Measurements from ENCODE around the gene ICAM4. TPM values are rescaled to one million over a fixed set of nuclear protein-coding genes. Genes with fewer than 3 reads are reported as not detected.
A peak's percentile ranks its signal among the peaks of the same experiment; 100 is the strongest.

ICAM4 gene
- total and polyA plus RNA-seq, 9 of the 15 experiments (the other 6 are each of a cell fraction or from before 2014, with no cell fraction given): 14.1 to 86.1 (median 29.6) TPM

DNA sequence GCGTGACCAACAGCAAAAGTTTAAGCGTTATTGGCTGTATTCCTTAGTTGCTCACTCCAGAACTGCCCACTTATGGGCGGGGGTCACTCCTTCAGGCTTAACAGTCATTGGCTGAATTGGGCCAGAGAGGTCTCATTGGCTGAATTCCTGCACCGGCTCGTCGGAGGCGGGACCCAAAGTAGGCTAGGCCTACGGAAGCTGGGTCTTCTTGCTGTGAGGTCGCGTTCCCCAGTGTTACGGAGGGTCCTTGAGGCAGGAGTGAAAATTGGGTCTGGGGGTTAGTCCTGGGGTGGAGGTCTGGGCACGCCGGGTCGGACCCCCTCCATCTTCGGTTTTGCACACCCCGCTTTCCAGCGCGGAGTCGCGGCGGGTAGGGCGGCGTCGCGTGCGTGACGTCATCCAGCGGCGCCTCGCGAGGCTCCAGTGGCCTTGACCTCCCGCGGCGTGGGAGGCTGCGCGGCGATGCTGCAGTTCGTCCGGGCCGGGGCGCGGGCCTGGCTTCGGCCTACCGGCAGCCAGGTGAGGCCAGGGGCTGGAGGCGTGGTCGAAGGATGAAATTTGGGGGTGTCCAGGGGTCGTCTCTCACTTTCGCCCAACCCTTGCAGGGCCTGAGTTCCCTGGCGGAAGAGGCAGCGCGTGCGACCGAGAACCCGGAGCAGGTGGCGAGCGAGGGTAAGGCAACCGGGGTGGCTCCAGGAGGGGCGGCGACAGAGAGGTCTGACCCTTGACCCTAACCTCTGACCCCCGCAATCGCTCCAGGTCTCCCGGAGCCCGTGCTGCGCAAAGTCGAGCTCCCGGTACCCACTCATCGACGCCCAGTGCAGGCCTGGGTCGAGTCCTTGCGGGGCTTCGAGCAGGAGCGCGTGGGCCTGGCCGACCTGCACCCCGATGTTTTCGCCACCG, 34.7 kb upstream of the ICAM4 start, which contains the start of gene MRPL4:
TSS of gene MRPL4 (plus strand) at position 423 of the 903 bp plus-strand sequence. CDS start at position 463, 40 bp downstream.
- Histone ChIP-seq H3K9me1 (ENCODE audit: control insufficient read depth, insufficient read depth, low read length) (no peaks in the 10 kb centered on the region), H3K79me2 (ENCODE audit: control insufficient read depth, insufficient read depth, low read length) (peaks cover 28% of the 10 kb centered on the region), H2AFZ (ENCODE audit: low read depth, low read length) (peak within 1 kb of the TSS; percentile 100), H3K4me2 (ENCODE audit: insufficient read depth, low read length) (peak within 1 kb of the TSS; percentile 97), H3K36me3 (ENCODE audit: control insufficient read depth, insufficient read depth, low read length) (peaks cover 32% of the 10 kb centered on the region), H3K9ac (ENCODE audit: insufficient read depth in 1 of 2, low read depth in 2 of 2, low read length in 2 of 2) (peak within 1 kb of the TSS; percentile 90 to 98), H3K9me3 (replicated peaks; ENCODE audit: control insufficient read depth, insufficient read depth, low read depth, low read length) (no peaks in the 10 kb centered on the region; the same call in 1 of the 2 replicates), H3K4me3 (peak within 1 kb of the TSS; percentile 76), H3K27ac (ENCODE audit: extremely low read depth, low read depth, low read length) (peak within 1 kb of the TSS; percentile 90), H3K4me1 (replicated peaks in 1 of 2; ENCODE audit: control insufficient read depth in 2 of 2, insufficient read depth in 2 of 2, low read length in 2 of 2) (peaks cover 4 to 39% of the 10 kb centered on the region in 2 experiments; a peak in 4 of 5 replicates), H3K27me3 (ENCODE audit: control insufficient read depth in 2 of 2, insufficient read depth in 2 of 2, low read length in 2 of 2) (no peaks in the 10 kb centered on the region), H4K20me1 (replicated peaks; ENCODE audit: control insufficient read depth, insufficient read depth, low read length) (no peaks in the 10 kb centered on the region)
- DNase-seq (ENCODE audit: extremely low read depth in 1 of 4, low spot score in 3 of 4) (peak; percentile 96 to 99 (median 97)), ATAC-seq (peak; percentile 98), FAIRE-seq (peak; percentile 100)
- TSS peak; percentile 66 for BruUV-seq (replicated peaks)
- intact Hi-C loops (cut with micrococcal nuclease): loop anchor here (5.0 kb wide), 1 partner anchor 320 kb away; no protein-coding TSS in a partner anchor
- in situ Hi-C loops (cut with MboI): no loop called here
- 1% methylated on average over 72 of the region's 77 CpGs for WGBS (ENCODE audit: insufficient coverage, low coverage, missing lambda C conversion rate)
- ChIA-PET CTCF (ENCODE audit: low intra/inter-chr PET ratio) (interaction anchor here (2.2 kb wide), 1 partner anchor 24 kb away, joined by 8 read pairs; no protein-coding TSS in a partner anchor), POLR2A (interaction anchor here (0.6 to 1.4 kb wide), 5 partner anchors 8 to 216 kb away, joined by 3 to 7 read pairs (median 4); no protein-coding TSS in a partner anchor)
- TF ChIP-seq, protein P1, sequence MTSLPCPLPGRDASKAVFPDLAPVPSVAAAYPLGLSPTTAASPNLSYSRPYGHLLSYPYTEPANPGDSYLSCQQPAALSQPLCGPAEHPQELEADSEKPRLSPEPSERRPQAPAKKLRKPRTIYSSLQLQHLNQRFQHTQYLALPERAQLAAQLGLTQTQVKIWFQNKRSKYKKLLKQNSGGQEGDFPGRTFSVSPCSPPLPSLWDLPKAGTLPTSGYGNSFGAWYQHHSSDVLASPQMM (CRISPR knock-in tag; IDR thresholded peaks at IDR 0.05): no peak
- TF ChIP-seq GTF2A2 (tag; IDR thresholded peaks at IDR 0.05) (no peak; the same call in 1 of the 2 replicates), CHD4 (IDR thresholded peaks at IDR 0.05; ENCODE audit: insufficient read depth, insufficient replicate concordance, low read depth, low read length, poor library complexity, severe bottlenecking) (no peak), XRCC5 (IDR thresholded peaks at IDR 0.05; ENCODE audit: low read depth, low read length) (no peak), CBX3 (IDR thresholded peaks at IDR 0.05; ENCODE audit: borderline replicate concordance in 1 of 2, low read length in 2 of 2) (no peak; a peak in 1 of 3 replicates), ZSCAN29 (IDR thresholded peaks at IDR 0.05) (peak; percentile 56; the same call in 1 of the 2 replicates), YBX1 (IDR thresholded peaks at IDR 0.05) (no peak), TBP (optimal IDR thresholded peaks at IDR 0.05; ENCODE audit: low read depth, low read length) (no peak), CHCHD3 (CRISPR knock-in tag; IDR thresholded peaks at IDR 0.05) (no peak), NFXL1 (CRISPR knock-in tag; IDR thresholded peaks at IDR 0.05) (no peak), KDM2B (CRISPR knock-in tag; IDR thresholded peaks at IDR 0.05) (peak; percentile 83), NFIC (IDR thresholded peaks at IDR 0.05) (peak; percentile 60), SIN3B (IDR thresholded peaks at IDR 0.05; ENCODE audit: low read depth) (peak; percentile 98), TCF7L2 (IDR thresholded peaks at IDR 0.05; ENCODE audit: low read depth, low read length) (no peak), RB1 (IDR thresholded peaks at IDR 0.05; ENCODE audit: low read depth) (peak; percentile 90), MEIS2 (IDR thresholded peaks at IDR 0.05; ENCODE audit: partially characterized antibody) (no peak), PHB2 (IDR thresholded peaks at IDR 0.05; ENCODE audit: low read depth) (no peak), SMAD2 (IDR thresholded peaks at IDR 0.05; ENCODE audit: low read depth, low read length) (0 out of 2 replicates have a peak, but pooled peaks have one; percentile 26)
- TF ChIP-seq, protein P2, sequence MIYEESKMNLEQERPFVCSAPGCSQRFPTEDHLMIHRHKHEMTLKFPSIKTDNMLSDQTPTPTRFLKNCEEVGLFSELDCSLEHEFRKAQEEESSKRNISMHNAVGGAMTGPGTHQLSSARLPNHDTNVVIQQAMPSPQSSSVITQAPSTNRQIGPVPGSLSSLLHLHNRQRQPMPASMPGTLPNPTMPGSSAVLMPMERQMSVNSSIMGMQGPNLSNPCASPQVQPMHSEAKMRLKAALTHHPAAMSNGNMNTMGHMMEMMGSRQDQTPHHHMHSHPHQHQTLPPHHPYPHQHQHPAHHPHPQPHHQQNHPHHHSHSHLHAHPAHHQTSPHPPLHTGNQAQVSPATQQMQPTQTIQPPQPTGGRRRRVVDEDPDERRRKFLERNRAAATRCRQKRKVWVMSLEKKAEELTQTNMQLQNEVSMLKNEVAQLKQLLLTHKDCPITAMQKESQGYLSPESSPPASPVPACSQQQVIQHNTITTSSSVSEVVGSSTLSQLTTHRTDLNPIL (CRISPR knock-in tag; IDR thresholded peaks at IDR 0.05): no peak
- TF ChIP-seq, protein P3, sequence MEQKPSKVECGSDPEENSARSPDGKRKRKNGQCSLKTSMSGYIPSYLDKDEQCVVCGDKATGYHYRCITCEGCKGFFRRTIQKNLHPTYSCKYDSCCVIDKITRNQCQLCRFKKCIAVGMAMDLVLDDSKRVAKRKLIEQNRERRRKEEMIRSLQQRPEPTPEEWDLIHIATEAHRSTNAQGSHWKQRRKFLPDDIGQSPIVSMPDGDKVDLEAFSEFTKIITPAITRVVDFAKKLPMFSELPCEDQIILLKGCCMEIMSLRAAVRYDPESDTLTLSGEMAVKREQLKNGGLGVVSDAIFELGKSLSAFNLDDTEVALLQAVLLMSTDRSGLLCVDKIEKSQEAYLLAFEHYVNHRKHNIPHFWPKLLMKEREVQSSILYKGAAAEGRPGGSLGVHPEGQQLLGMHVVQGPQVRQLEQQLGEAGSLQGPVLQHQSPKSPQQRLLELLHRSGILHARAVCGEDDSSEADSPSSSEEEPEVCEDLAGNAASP (IDR thresholded peaks at IDR 0.05): no peak
